Ovary (tissue), 3 donors: ENCODE data around the gene AIFM3.

ENCODE experiments used
- CTCF ChIP-seq, 3 donors: fragments of 450-650 bp in 2 of 3; fragments of 200-600 bp in 1 of 3; IDR thresholded peaks; one replicate each; pipeline versions ENCODE4 v1.5.1 to v1.8.0; 2016 to 2022; ENCODE audit warnings: antibody characterized with exemption in 3 of 3, mild to moderate bottlenecking in 1 of 3
- POLR2A ChIP-seq: fragments of 450-650 bp; IDR thresholded peaks from one replicate; pipeline ENCODE4 v1.6.1; 2017; ENCODE audit warnings: antibody characterized with exemption, mild to moderate bottlenecking, moderate library complexity
- donor health status: DM: no; HTN: no; CAD: no.

DNA sequence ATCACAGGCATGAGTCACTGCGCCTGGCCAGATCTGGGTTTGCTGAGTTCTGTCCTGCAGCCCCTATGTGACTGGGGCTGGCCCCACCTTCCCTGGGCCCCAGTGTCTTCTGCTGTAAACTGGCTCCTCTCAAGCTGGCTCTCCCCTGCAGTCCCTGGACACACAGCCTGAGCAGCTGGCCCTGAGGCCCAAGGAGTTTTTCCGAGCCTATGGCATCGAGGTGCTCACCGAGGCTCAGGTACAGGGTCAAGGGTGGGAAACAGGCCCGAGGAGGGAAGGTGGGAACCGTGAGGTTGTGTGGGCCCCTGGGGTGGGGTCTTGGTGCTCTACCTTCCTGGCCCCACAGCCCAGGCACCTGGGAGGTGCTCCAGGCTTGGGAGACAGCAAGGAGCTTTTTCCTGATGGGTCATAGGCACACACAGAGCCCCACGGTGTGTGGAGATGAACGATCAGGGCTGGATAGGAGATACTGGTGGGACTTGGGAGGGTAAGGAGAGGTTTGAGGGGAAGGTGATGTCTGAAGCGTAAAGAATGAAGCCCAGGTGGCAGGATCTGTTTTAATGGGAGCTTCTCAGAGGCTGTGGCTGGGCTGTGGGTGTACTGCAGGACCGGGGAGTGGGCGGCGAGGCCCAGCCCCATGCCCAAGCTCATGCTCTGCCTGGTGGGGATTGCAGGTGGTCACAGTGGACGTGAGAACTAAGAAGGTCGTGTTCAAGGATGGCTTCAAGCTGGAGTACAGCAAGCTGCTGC is 8.7 kb downstream of the AIFM3 start:
- no peak for TF ChIP-seq CTCF (IDR thresholded peaks at IDR 0.05)
- TF ChIP-seq POLR2A = no peak
